ENCODE results near the gene RP9.

RP9 gene, protein sequence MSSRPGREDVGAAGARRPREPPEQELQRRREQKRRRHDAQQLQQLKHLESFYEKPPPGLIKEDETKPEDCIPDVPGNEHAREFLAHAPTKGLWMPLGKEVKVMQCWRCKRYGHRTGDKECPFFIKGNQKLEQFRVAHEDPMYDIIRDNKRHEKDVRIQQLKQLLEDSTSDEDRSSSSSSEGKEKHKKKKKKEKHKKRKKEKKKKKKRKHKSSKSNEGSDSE

DNA sequence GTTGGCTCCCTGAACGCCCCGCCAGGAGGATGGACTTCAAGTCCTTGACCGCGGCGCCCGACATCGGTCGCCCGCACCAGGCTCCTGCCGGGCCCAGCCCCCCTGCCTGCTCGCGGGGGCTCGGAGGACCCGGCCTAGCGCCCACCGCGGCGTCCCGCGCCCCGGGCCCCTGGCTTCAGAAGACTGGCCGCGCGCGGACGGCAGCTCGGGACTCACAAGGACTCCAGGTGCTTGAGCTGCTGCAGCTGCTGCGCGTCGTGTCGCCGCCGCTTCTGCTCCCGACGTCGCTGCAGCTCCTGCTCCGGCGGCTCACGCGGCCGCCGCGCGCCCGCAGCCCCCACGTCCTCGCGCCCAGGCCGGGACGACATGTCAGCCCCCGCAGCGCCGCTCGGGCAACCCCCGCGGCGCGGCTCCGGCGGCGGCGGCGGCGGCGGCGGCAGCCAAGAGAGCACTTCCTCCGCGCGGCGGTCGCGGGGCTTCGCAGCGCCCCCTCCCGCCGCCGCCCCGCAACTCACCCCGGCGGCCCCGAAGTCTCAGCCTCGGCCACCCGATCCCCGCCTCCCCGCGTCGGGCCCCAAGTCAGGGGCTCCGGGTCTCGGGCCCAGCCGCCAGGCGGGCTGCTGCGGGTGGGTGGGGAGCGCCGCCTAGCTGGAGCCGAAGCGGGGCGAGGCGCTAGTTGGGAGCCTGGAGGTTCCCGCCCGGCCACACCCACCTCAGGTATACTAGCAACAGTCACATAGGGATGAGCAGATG, at the start of gene RP9:
Gene RP9 (minus strand): TSS at position 400 of the 753 bp plus-strand sequence. CDS start 32 bp downstream, at position 368.
- Histone ChIP-seq H3K4me3 (ENCODE audit: low read length) (peak within 1 kb of the TSS; percentile 96), H3K4me1 (ENCODE audit: control insufficient read depth, insufficient read depth, low read length) (peaks cover 22% of the 10 kb centered on the region), H3K9ac (ENCODE audit: low read length) (peak within 1 kb of the TSS; percentile 93), H3K36me3 (ENCODE audit: control insufficient read depth, insufficient read depth, low read length, severe bottlenecking) (no peaks in the 10 kb centered on the region), H3K9me3 (ENCODE audit: control insufficient read depth, low read length) (no peaks in the 10 kb centered on the region), H3K27me3 (replicated peaks; ENCODE audit: control insufficient read depth, insufficient read depth, low read length) (no peaks in the 10 kb centered on the region)
- peak; percentile 92 for DNase-seq (ENCODE audit: low read depth)

DNA sequence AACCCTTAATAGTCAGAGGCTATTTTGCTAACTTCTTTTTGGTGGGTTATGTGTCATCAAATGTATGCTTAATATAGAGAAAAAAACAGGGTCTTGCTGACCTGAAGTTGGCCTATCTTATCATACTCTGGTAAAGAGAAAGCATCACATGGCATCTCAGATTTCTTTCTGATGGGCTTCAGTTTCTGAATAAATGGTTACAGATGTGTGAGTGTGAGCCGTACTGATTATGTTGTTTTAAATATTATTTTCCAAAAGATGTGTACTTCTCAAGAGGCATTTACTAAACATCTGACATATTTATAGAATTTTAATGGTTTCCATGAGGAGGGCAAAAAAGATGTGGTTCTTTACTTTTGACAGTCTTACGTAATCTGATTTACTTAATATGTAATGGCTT, 48.6 kb upstream of the RP9 start:
- H3K27me3 ChIP-seq (replicated peaks; ENCODE audit: control insufficient read depth, insufficient read depth, low read length): no peaks in the 10 kb centered on the region
- no peaks in the 10 kb centered on the region for H3K9me3 ChIP-seq (ENCODE audit: control insufficient read depth, low read length)
- peaks cover 46% of the 10 kb centered on the region for H3K4me1 ChIP-seq (ENCODE audit: control insufficient read depth, insufficient read depth, low read length)
- no peaks in the 10 kb centered on the region for H3K36me3 ChIP-seq (ENCODE audit: control insufficient read depth, insufficient read depth, low read length, severe bottlenecking)
- DNase-seq (ENCODE audit: low read depth): peak; percentile 78
- H3K4me3 ChIP-seq (ENCODE audit: low read length): peak overlapping the region; percentile 32
- peak overlapping the region; percentile 25 for H3K9ac ChIP-seq (ENCODE audit: low read length)

DNA sequence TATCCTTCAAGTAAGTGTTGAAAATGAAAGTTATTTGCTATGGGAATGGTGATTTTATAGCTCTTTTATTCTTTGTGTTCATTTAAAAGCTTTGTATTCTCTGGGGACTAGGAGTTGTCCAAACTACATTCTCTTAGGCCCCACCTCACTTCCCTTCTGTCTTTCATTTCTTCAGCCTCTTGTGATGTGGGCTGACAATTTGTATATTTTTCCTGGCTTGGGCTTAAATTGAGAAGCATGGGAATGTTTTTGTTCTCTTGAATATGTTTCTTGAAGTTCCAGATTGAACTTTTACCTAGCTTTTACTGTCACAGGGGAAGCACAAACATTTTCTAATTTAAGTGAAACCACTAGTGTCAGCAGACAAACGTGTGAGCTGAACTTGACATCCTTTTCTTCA, 48.1 kb upstream of the RP9 start:
- H3K9ac ChIP-seq (ENCODE audit: low read length): peak overlapping the region; percentile 25
- peak; percentile 93 for DNase-seq (ENCODE audit: low read depth)

DNA sequence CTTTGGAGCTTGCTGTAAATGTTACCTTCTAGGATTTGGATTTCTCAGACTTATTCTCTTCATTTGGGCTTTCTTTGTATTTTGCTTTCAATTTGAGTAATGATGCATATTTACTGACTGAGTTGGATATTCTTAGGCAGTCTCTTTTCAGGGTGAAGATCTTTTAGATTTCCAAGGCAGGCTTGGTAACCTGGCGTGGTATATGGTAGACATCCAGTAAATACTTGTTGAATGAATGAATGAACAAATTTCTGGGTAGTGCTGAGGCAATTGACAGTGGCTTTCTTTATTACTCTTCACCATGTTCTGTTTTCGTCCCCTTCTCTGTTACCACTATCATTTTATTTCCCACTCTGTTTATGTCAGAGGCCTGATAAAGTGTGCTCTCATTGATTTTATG, 47.2 kb upstream of the RP9 start:
- peak; percentile 24 for DNase-seq (ENCODE audit: low read depth)
- Histone ChIP-seq H3K4me3 (ENCODE audit: low read length) (peak overlapping the region; percentile 1), H3K9ac (ENCODE audit: low read length) (peak overlapping the region; percentile 13), H3K9me3 (ENCODE audit: control insufficient read depth, low read length) (no peaks in the 10 kb centered on the region), H3K4me1 (ENCODE audit: control insufficient read depth, insufficient read depth, low read length) (peaks cover 46% of the 10 kb centered on the region), H3K36me3 (ENCODE audit: control insufficient read depth, insufficient read depth, low read length, severe bottlenecking) (no peaks in the 10 kb centered on the region), H3K27me3 (replicated peaks; ENCODE audit: control insufficient read depth, insufficient read depth, low read length) (no peaks in the 10 kb centered on the region)

More for the DNA sequence above, 48.1 kb upstream of the RP9 start:
- H3K9me3 ChIP-seq (ENCODE audit: control insufficient read depth, low read length): no peaks in the 10 kb centered on the region
- no peaks in the 10 kb centered on the region for H3K36me3 ChIP-seq (ENCODE audit: control insufficient read depth, insufficient read depth, low read length, severe bottlenecking)
- H3K27me3 ChIP-seq (replicated peaks; ENCODE audit: control insufficient read depth, insufficient read depth, low read length): no peaks in the 10 kb centered on the region
- peaks cover 46% of the 10 kb centered on the region for H3K4me1 ChIP-seq (ENCODE audit: control insufficient read depth, insufficient read depth, low read length)
- H3K4me3 ChIP-seq (ENCODE audit: low read length): peak overlapping the region; percentile 32

DNA sequence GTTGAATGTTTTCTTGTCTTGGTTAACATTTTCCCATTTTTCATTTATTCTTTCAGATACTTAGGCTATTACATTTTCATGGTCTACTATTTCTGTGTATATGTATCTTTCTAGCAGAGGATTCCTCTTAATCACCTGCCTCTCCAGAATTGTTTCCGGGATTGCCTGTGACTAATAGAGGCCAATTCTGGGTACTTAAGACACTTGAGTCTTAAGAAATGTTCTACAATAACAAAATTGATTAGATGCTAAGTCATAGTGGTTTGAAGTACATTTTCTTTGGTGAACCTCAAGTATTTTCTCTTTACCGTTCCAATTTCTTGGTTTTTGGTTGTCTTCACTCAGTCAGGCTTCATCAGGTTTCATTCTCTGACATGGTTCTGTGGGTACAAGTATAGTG, 46.6 kb upstream of the RP9 start:
- Histone ChIP-seq H3K9me3 (ENCODE audit: control insufficient read depth, low read length) (no peaks in the 10 kb centered on the region), H3K9ac (ENCODE audit: low read length) (no peak overlapping the region), H3K27me3 (replicated peaks; ENCODE audit: control insufficient read depth, insufficient read depth, low read length) (no peaks in the 10 kb centered on the region), H3K36me3 (ENCODE audit: control insufficient read depth, insufficient read depth, low read length, severe bottlenecking) (no peaks in the 10 kb centered on the region), H3K4me1 (ENCODE audit: control insufficient read depth, insufficient read depth, low read length) (peaks cover 46% of the 10 kb centered on the region), H3K4me3 (ENCODE audit: low read length) (no peak overlapping the region)
- DNase-seq (ENCODE audit: low read depth): peak; percentile 74

DNA sequence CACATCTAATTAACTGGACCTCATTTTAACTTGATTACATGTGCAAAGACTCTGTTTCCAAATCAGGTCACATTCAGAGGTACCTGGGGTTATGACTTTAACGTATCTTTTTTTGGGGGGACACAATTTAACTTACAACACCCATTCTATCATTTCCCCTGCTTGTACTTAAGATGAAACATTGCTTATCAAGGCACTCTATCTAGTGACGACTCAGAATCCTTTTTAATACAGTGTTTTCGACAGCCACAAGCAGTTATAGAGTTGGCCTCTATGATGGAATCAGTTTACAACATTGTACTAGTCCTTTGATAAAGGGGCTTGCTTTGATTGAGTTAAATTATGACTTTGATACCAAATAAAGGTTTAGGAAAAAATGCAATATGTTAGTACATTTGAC, 42.9 kb upstream of the RP9 start:
- DNase-seq (ENCODE audit: low read depth): no peak
- no peak overlapping the region for H3K9ac ChIP-seq (ENCODE audit: low read length)
- no peaks in the 10 kb centered on the region for H3K9me3 ChIP-seq (ENCODE audit: control insufficient read depth, low read length)
- H3K27me3 ChIP-seq (replicated peaks; ENCODE audit: control insufficient read depth, insufficient read depth, low read length): no peaks in the 10 kb centered on the region
- no peak overlapping the region for H3K4me3 ChIP-seq (ENCODE audit: low read length)
- H3K36me3 ChIP-seq (ENCODE audit: control insufficient read depth, insufficient read depth, low read length, severe bottlenecking): no peaks in the 10 kb centered on the region
- H3K4me1 ChIP-seq (ENCODE audit: control insufficient read depth, insufficient read depth, low read length): peaks cover 33% of the 10 kb centered on the region

DNA sequence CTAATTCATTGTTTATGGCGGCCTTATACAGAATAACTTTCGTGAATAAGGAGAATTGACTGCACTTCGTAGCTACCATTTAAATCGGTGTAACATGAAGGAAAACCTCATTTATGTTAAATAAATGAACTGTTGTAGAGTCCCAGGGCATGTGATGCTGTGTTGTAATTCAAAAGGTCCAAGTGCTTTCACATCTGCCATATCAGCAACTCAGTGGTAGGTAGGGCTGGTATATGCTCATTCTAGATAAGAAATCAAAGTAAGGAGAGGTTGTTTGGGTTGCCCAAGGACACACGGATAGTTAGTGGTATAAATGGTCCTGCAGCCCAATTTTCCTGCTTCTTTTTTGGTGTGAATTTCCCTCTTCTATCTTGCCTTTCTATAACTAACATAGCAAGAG, 36.0 kb upstream of the RP9 start:
- no peak for DNase-seq (ENCODE audit: low read depth)

DNA sequence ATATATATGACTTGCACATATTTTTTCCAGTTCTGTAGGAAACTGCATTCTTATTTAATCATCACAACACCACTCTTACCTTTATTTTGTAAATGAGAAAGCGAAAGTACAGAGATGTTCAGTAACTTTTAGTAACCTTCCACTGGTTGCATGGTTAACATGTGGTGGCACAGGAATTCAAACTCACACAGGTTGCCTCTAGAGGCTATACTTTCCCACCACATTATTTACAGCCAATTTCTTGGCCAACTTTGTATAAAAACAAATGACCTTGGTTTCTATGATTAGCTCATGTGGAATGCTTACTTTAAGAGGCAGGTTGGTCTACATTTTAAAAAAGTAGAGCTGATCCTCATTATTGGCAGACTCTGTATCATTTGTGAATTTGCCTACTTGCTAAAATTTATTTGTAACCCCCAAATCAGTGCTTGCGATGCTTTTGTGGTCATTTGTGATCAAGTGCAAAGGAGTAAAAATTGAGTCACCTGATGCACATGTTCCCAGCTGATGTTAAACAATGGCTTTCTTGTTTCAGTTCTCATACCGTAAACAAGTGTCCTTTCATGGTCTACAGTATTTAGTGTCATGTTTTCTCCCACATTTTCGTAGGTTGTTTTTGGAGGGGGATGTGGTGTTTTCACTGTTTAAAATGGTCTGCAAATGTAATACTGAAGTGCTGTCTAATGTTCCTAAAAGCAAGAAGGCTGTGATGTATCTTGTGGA, 35.0 kb upstream of the RP9 start:
- Histone ChIP-seq H3K4me3 (ENCODE audit: low read length) (no peak overlapping the region), H3K27me3 (replicated peaks; ENCODE audit: control insufficient read depth, insufficient read depth, low read length) (no peaks in the 10 kb centered on the region), H3K36me3 (ENCODE audit: control insufficient read depth, insufficient read depth, low read length, severe bottlenecking) (no peaks in the 10 kb centered on the region), H3K9me3 (ENCODE audit: control insufficient read depth, low read length) (no peaks in the 10 kb centered on the region), H3K4me1 (ENCODE audit: control insufficient read depth, insufficient read depth, low read length) (no peaks in the 10 kb centered on the region), H3K9ac (ENCODE audit: low read length) (no peak overlapping the region)
- DNase-seq (ENCODE audit: low read depth): no peak

More for the DNA sequence above, 36.0 kb upstream of the RP9 start:
- H3K9me3 ChIP-seq (ENCODE audit: control insufficient read depth, low read length): no peaks in the 10 kb centered on the region
- no peaks in the 10 kb centered on the region for H3K36me3 ChIP-seq (ENCODE audit: control insufficient read depth, insufficient read depth, low read length, severe bottlenecking)
- no peak overlapping the region for H3K9ac ChIP-seq (ENCODE audit: low read length)
- no peaks in the 10 kb centered on the region for H3K4me1 ChIP-seq (ENCODE audit: control insufficient read depth, insufficient read depth, low read length)
- H3K4me3 ChIP-seq (ENCODE audit: low read length): no peak overlapping the region
- no peaks in the 10 kb centered on the region for H3K27me3 ChIP-seq (replicated peaks; ENCODE audit: control insufficient read depth, insufficient read depth, low read length)

DNA sequence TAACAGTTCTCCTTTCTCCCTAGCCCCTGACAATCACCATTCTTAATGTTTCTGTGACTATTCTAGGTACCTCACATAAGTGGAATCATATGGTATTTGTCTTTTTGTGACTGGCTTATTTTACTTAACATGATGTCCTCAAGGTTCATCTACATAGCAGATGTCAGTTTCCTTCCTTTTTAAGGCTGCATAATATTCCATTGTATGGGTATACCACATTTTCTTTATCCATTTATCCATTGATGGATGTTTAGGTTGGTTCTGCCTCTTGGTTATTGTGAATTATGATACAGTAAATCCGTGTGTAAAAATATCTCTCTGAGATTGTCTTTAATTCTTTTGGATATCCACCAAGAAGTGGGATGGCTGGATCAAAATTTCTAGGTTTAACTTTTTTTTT, 33.4 kb upstream of the RP9 start:
- Histone ChIP-seq H3K27me3 (replicated peaks; ENCODE audit: control insufficient read depth, insufficient read depth, low read length) (no peaks in the 10 kb centered on the region), H3K36me3 (ENCODE audit: control insufficient read depth, insufficient read depth, low read length, severe bottlenecking) (no peaks in the 10 kb centered on the region), H3K4me3 (ENCODE audit: low read length) (no peak overlapping the region), H3K4me1 (ENCODE audit: control insufficient read depth, insufficient read depth, low read length) (no peaks in the 10 kb centered on the region), H3K9ac (ENCODE audit: low read length) (no peak overlapping the region), H3K9me3 (ENCODE audit: control insufficient read depth, low read length) (no peaks in the 10 kb centered on the region)
- no peak for DNase-seq (ENCODE audit: low read depth)

DNA sequence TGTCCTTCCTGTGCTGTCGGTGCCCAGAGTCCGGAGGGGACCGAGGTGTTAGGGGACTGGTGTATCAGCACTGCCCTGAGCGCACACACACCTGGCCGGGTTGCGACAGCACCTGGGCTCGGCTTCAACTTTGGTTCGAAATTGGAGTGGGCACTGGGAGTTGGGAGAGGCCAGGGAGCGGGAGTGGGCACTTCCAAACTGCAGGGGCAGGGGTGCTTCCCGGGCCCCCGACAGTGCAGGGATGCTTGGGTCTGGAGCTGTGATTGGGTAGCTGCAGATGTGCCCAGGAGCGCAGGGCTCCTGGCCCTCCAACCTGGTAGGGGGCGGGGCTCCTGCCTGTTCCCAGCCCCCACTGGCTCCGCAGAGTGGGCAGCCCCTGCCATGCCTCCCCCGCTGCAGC, 27.9 kb upstream of the RP9 start:
- no peaks in the 10 kb centered on the region for H3K36me3 ChIP-seq (ENCODE audit: control insufficient read depth, insufficient read depth, low read length, severe bottlenecking)
- no peaks in the 10 kb centered on the region for H3K4me1 ChIP-seq (ENCODE audit: control insufficient read depth, insufficient read depth, low read length)
- no peak overlapping the region for H3K4me3 ChIP-seq (ENCODE audit: low read length)
- no peak for DNase-seq (ENCODE audit: low read depth)
- H3K9me3 ChIP-seq (ENCODE audit: control insufficient read depth, low read length): peaks cover 14% of the 10 kb centered on the region
- H3K9ac ChIP-seq (ENCODE audit: low read length): no peak overlapping the region
- H3K27me3 ChIP-seq (replicated peaks; ENCODE audit: control insufficient read depth, insufficient read depth, low read length): no peaks in the 10 kb centered on the region

DNA sequence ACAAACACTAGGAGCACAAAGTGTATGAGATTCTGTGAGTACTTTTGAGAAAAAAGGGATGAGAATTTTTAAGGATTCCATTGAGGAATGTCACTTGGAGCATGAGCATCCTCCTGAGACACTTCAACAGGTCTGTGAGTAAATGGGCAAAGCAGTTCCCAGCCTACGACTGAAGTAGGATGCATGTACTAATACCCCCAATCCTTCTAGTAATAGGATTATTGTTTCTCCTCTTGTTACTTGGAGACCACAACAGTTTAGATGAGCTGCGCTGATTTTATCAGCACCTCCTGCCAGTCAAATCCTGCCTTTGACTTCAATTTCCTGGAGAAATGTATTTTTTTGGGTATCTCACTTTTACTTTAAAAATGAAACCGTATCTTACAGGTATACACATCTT, 21.0 kb upstream of the RP9 start:
- peak; percentile 36 for DNase-seq (ENCODE audit: low read depth)
- peak overlapping the region; percentile 85 for H3K9ac ChIP-seq (ENCODE audit: low read length)
- H3K27me3 ChIP-seq (replicated peaks; ENCODE audit: control insufficient read depth, insufficient read depth, low read length): no peaks in the 10 kb centered on the region

More for the DNA sequence above, 21.0 kb upstream of the RP9 start:
- Histone ChIP-seq H3K4me3 (ENCODE audit: low read length) (peak overlapping the region; percentile 93), H3K9me3 (ENCODE audit: control insufficient read depth, low read length) (peaks cover 6% of the 10 kb centered on the region), H3K36me3 (ENCODE audit: control insufficient read depth, insufficient read depth, low read length, severe bottlenecking) (no peaks in the 10 kb centered on the region), H3K4me1 (ENCODE audit: control insufficient read depth, insufficient read depth, low read length) (peaks cover 9% of the 10 kb centered on the region)
